ENCODE data around the gene ITGB4. TPM values are rescaled to one million over a fixed set of nuclear protein-coding genes. Genes with fewer than 3 reads are reported as not detected.
A peak's percentile ranks its signal among the peaks of the same experiment; 100 is the strongest.

Gene ITGB4
- total RNA-seq, 2 donors from 2014 or later, result 3.4 to 5.1 TPM

- no peak overlapping the region for H3K27ac ChIP-seq (ENCODE audit: low read depth, low read length)
- H3K4me3 ChIP-seq (ENCODE audit: low read length), result no peak overlapping the region
- DNase-seq, result no peak
- no peak overlapping the region for H3K9ac ChIP-seq (ENCODE audit: extremely low read depth, low read length, poor library complexity, severe bottlenecking)
- H3K27ac Mint-ChIP-seq, result no peak overlapping the region
- 82 to 85% methylated on average over 14 to 19 of the region's 19 CpGs for WGBS, 2 experiments (ENCODE audit: insufficient coverage in 1 of 2, insufficient read length in 1 of 2)
- H3K36me3 ChIP-seq (ENCODE audit: control insufficient read depth, insufficient read depth, low read length), result no peaks in the 10 kb centered on the region
- H3K36me3 Mint-ChIP-seq (ENCODE audit: low read depth), result no peaks in the 10 kb centered on the region
- peaks cover 5% of the 10 kb centered on the region for H3K4me1 Mint-ChIP-seq
- H3K9me3 ChIP-seq (ENCODE audit: control insufficient read depth, low read length), result no peaks in the 10 kb centered on the region
- no peak overlapping the region for H3K4me3 Mint-ChIP-seq
- H3K27me3 Mint-ChIP-seq (ENCODE audit: insufficient read depth), result peaks cover 9% of the 10 kb centered on the region
- no peak for TF ChIP-seq CTCF (conservative IDR thresholded peaks at IDR 0.05)
- H3K9me3 Mint-ChIP-seq, result no peaks in the 10 kb centered on the region
- peaks cover 5% of the 10 kb centered on the region for H3K4me1 ChIP-seq (ENCODE audit: control insufficient read depth, insufficient read depth, low read length)
- no peaks in the 10 kb centered on the region for H3K27me3 ChIP-seq (ENCODE audit: control insufficient read depth, insufficient read depth, low read length, poor library complexity, severe bottlenecking)
Observed at GRCh38 chr17:75752802-75753513, 31.7 kb downstream of the ITGB4 start.

- DNase-seq, result peak; percentile 97
- WGBS, 2 experiments (ENCODE audit: insufficient coverage in 1 of 2, insufficient read length in 1 of 2), result 24 to 31% methylated on average over 25 to 76 of the region's 76 CpGs
- Histone ChIP-seq H3K9ac (ENCODE audit: extremely low read depth, low read length, poor library complexity, severe bottlenecking) (no peak overlapping the region), H3K4me1 (ENCODE audit: control insufficient read depth, insufficient read depth, low read length) (peaks cover 5% of the 10 kb centered on the region), H3K36me3 (ENCODE audit: control insufficient read depth, insufficient read depth, low read length) (no peaks in the 10 kb centered on the region), H3K27me3 (ENCODE audit: control insufficient read depth, insufficient read depth, low read length, poor library complexity, severe bottlenecking) (no peaks in the 10 kb centered on the region), H3K9me3 (ENCODE audit: control insufficient read depth, low read length) (no peaks in the 10 kb centered on the region), H3K4me3 (ENCODE audit: low read length) (no peak overlapping the region), H3K27ac (ENCODE audit: low read depth, low read length) (no peak overlapping the region)
- H3K27ac Mint-ChIP-seq, result no peak overlapping the region
- no peaks in the 10 kb centered on the region for H3K9me3 Mint-ChIP-seq
- TF ChIP-seq CTCF (conservative IDR thresholded peaks at IDR 0.05), result peak; percentile 85
- no peak overlapping the region for H3K4me3 Mint-ChIP-seq
- H3K4me1 Mint-ChIP-seq, result peaks cover 7% of the 10 kb centered on the region
- no peaks in the 10 kb centered on the region for H3K36me3 Mint-ChIP-seq (ENCODE audit: low read depth)
- H3K27me3 Mint-ChIP-seq (ENCODE audit: insufficient read depth), result peaks cover 9% of the 10 kb centered on the region
Observed at GRCh38 chr17:75753514-75754377, 32.5 kb downstream of the ITGB4 start.

GRCh38 chr17:75754378-75755204, 33.3 kb downstream of the ITGB4 start:
- TF ChIP-seq CTCF (conservative IDR thresholded peaks at IDR 0.05), result no peak
- no peak overlapping the region for H3K4me3 Mint-ChIP-seq
- no peak for DNase-seq
- H3K36me3 Mint-ChIP-seq (ENCODE audit: low read depth), result no peaks in the 10 kb centered on the region
- Histone ChIP-seq H3K4me1 (ENCODE audit: control insufficient read depth, insufficient read depth, low read length) (peaks cover 5% of the 10 kb centered on the region), H3K27ac (ENCODE audit: low read depth, low read length) (no peak overlapping the region), H3K9me3 (ENCODE audit: control insufficient read depth, low read length) (no peaks in the 10 kb centered on the region), H3K4me3 (ENCODE audit: low read length) (no peak overlapping the region), H3K27me3 (ENCODE audit: control insufficient read depth, insufficient read depth, low read length, poor library complexity, severe bottlenecking) (no peaks in the 10 kb centered on the region), H3K9ac (ENCODE audit: extremely low read depth, low read length, poor library complexity, severe bottlenecking) (no peak overlapping the region), H3K36me3 (ENCODE audit: control insufficient read depth, insufficient read depth, low read length) (no peaks in the 10 kb centered on the region)
- peak overlapping the region; percentile 11 for H3K27ac Mint-ChIP-seq
- H3K4me1 Mint-ChIP-seq, result peaks cover 9% of the 10 kb centered on the region
- no peaks in the 10 kb centered on the region for H3K9me3 Mint-ChIP-seq
- H3K27me3 Mint-ChIP-seq (ENCODE audit: insufficient read depth), result peaks cover 9% of the 10 kb centered on the region
- 88 to 91% methylated on average over 24 to 27 of the region's 27 CpGs for WGBS, 2 experiments (ENCODE audit: insufficient coverage in 1 of 2, insufficient read length in 1 of 2)
